H9 (cell line): Measurements from ENCODE around the gene RHNO1. TPM values are rescaled to one million over a fixed set of nuclear protein-coding genes. Genes with fewer than 3 reads are reported as not detected.

ENCODE experiments used
- DNase-seq: peaks from one replicate; pipeline ENCODE4 v3.0.0-alpha.2; 2017
- H2AFZ ChIP-seq: one replicate; pipeline ENCODE4 v1.6.1; 2013; ENCODE audit warnings: mild to moderate bottlenecking, low read length, control low read depth, moderate library complexity
- H2AK5ac ChIP-seq: 2 replicates; pipeline ENCODE4 v1.6.1; 2013; ENCODE audit warnings: low read length, control low read depth, mixed read lengths; ENCODE audit not compliant: insufficient read length
- H2BK120ac ChIP-seq: one replicate; pipeline ENCODE4 v1.6.1; 2013; ENCODE audit warnings: low read depth, mild to moderate bottlenecking, low read length, control low read depth, inconsistent platforms; ENCODE audit not compliant: poor library complexity, severe bottlenecking
- H2BK12ac ChIP-seq: 2 replicates; pipeline ENCODE4 v1.6.1; 2013; ENCODE audit warnings: low read length, control low read depth, mixed read lengths, low read depth; ENCODE audit not compliant: insufficient read length
- H2BK15ac ChIP-seq: 2 replicates; pipeline ENCODE4 v1.6.1; 2013; ENCODE audit warnings: low read depth, low read length, control low read depth
- H2BK20ac ChIP-seq: one replicate; pipeline ENCODE4 v1.6.1; 2013; ENCODE audit warnings: low read depth, mild to moderate bottlenecking, low read length, control low read depth, inconsistent platforms; ENCODE audit not compliant: poor library complexity, severe bottlenecking
- H2BK5ac ChIP-seq: 2 replicates; pipeline ENCODE4 v1.6.1; 2013; ENCODE audit warnings: low read length, control low read depth, mixed read lengths; ENCODE audit not compliant: insufficient read length
- H3K14ac ChIP-seq: 2 replicates; pipeline ENCODE4 v1.6.1; 2013; ENCODE audit warnings: low read length, control low read depth; ENCODE audit not compliant: insufficient read depth
- H3K18ac ChIP-seq: 2 replicates; pipeline ENCODE4 v1.6.1; 2013; ENCODE audit warnings: low read depth, mild to moderate bottlenecking, mixed read lengths, low read length, control low read depth; ENCODE audit not compliant: insufficient read length
- H3K23ac ChIP-seq: 2 replicates; pipeline ENCODE4 v1.6.1; 2013; ENCODE audit warnings: low read length, control low read depth, mixed read lengths, low read depth; ENCODE audit not compliant: insufficient read length
- H3K23me2 ChIP-seq: 2 replicates; pipeline ENCODE4 v1.6.1; 2013; ENCODE audit warnings: low read depth, mild to moderate bottlenecking, mixed read lengths, low read length, control low read depth; ENCODE audit not compliant: insufficient read length, poor library complexity, severe bottlenecking
- H3K27ac ChIP-seq: 2 replicates; pipeline ENCODE4 v1.5.1; 2013; ENCODE audit warnings: low read length, control low read depth, mixed read lengths, low read depth; ENCODE audit not compliant: insufficient read length
- H3K27me3 ChIP-seq: 2 replicates; pipeline ENCODE4 v1.6.1; 2013; ENCODE audit warnings: low read length, control low read depth, inconsistent platforms; ENCODE audit not compliant: insufficient read depth
- H3K4ac ChIP-seq: 2 replicates; pipeline ENCODE4 v1.6.1; 2013; ENCODE audit warnings: low read depth, mild to moderate bottlenecking, control low read depth, inconsistent platforms, low read length, moderate library complexity
- H3K4me1 ChIP-seq: 2 replicates; pipeline ENCODE4 v1.6.1; 2013; ENCODE audit warnings: low read length, control low read depth, inconsistent platforms; ENCODE audit not compliant: insufficient read depth
- H3K4me2 ChIP-seq: 2 replicates; pipeline ENCODE4 v1.6.1; 2013; ENCODE audit warnings: low read length, control low read depth, mixed read lengths; ENCODE audit not compliant: insufficient read length, insufficient read depth
- H3K56ac ChIP-seq: 2 replicates; pipeline ENCODE4 v1.6.1; 2013; ENCODE audit warnings: low read depth, mild to moderate bottlenecking, mixed read lengths, low read length, control low read depth; ENCODE audit not compliant: insufficient read length
- H3K79me1 ChIP-seq: 2 replicates; pipeline ENCODE4 v1.6.1; 2013; ENCODE audit warnings: low read depth, mild to moderate bottlenecking, moderate library complexity, low read length, control low read depth, inconsistent platforms; ENCODE audit not compliant: insufficient read depth, poor library complexity, severe bottlenecking
- H3K79me2 ChIP-seq: 2 replicates; pipeline ENCODE4 v1.6.1; 2013; ENCODE audit warnings: low read length, control low read depth, inconsistent platforms; ENCODE audit not compliant: insufficient read depth
- H3K9ac ChIP-seq: 2 replicates; pipeline ENCODE4 v1.6.1; 2013; ENCODE audit warnings: low read length, control low read depth, mixed read lengths; ENCODE audit not compliant: insufficient read length; ENCODE audit errors: extremely low read depth
- H3K9me3 ChIP-seq: one replicate; pipeline ENCODE4 v1.6.1; 2013; ENCODE audit warnings: low read depth, low read length, inconsistent platforms; ENCODE audit not compliant: control insufficient read depth
- H3T11ph ChIP-seq: one replicate; pipeline ENCODE4 v1.6.1; 2013; ENCODE audit warnings: mild to moderate bottlenecking, low read length, control low read depth, inconsistent platforms
- H4K20me1 ChIP-seq: one replicate; pipeline ENCODE4 v1.6.1; 2013; ENCODE audit not compliant: control insufficient read depth, insufficient read length, insufficient read depth
- H4K5ac ChIP-seq: 2 replicates; pipeline ENCODE4 v1.6.1; 2013; ENCODE audit warnings: low read depth, mild to moderate bottlenecking, mixed read lengths, low read length, control low read depth; ENCODE audit not compliant: insufficient read length
- H4K8ac ChIP-seq: replicated peaks from 2 replicates; pipeline ENCODE4 v1.6.1; 2013; ENCODE audit warnings: low read length, control low read depth, mixed read lengths, low read depth; ENCODE audit not compliant: insufficient read length
- H4K91ac ChIP-seq: 2 replicates; pipeline ENCODE4 v1.6.1; 2013; ENCODE audit warnings: low read depth, mild to moderate bottlenecking, moderate library complexity, mixed read lengths, low read length, control low read depth; ENCODE audit not compliant: insufficient read length
- H3K27ac Mint-ChIP-seq, 3 experiments: 2 replicates in 2 of 3; 3 replicates in 1 of 3; pipeline ENCODE4 v1.8.0; 2020 to 2021; ENCODE audit warnings: mixed read lengths in 3 of 3, mild to moderate bottlenecking in 1 of 3, moderate library complexity in 1 of 3
- H3K27me3 Mint-ChIP-seq: 2 replicates; pipeline ENCODE4 v1.8.0; 2021; ENCODE audit warnings: low read depth, mild to moderate bottlenecking, moderate library complexity, mixed read lengths
- H3K36me3 Mint-ChIP-seq, 3 experiments: 2 replicates in 2 of 3; 3 replicates in 1 of 3; pipeline ENCODE4 v1.8.0; 2020 to 2021; ENCODE audit warnings: low read depth in 3 of 3, mixed read lengths in 3 of 3; ENCODE audit not compliant: insufficient read depth in 1 of 3
- H3K4me1 Mint-ChIP-seq, 2 experiments: 2 replicates each; pipeline ENCODE4 v1.8.0; 2020; ENCODE audit warnings: mixed read lengths in 2 of 2
- H3K4me3 Mint-ChIP-seq, 2 experiments: 2 replicates in 1 of 2; 3 replicates in 1 of 2; pipeline ENCODE4 v1.8.0; 2020 to 2021; ENCODE audit warnings: mild to moderate bottlenecking in 2 of 2, mixed read lengths in 2 of 2, moderate library complexity in 1 of 2
- H3K9me3 Mint-ChIP-seq, 2 experiments: 2 replicates in 1 of 2; 3 replicates in 1 of 2; pipeline ENCODE4 v1.8.0; 2020; ENCODE audit warnings: mild to moderate bottlenecking in 2 of 2, mixed read lengths in 2 of 2, moderate library complexity in 1 of 2
- CTCF ChIP-seq: fragments of 200-600 bp; sonication (generic); conservative IDR thresholded peaks from 3 replicates; pipeline ENCODE4 v1.8.0; 2021; ENCODE audit warnings: antibody characterized with exemption, mild to moderate bottlenecking
- WGBS: extraction: QIAGEN DNeasy Blood & Tissue Kit; methylation state at CpG from one replicate; pipeline ENCODE4 v1.1.7; 2013; ENCODE audit warnings: missing lambda C conversion rate, low lambda C conversion rate, mixed read lengths; ENCODE audit not compliant: insufficient read length; ENCODE audit errors: extremely low coverage; 5-methylcytosine and 5-hydroxymethylcytosine counted together
- total RNA-seq: library from RNA; stranded (reverse); gene quantifications from 2 replicates; pipeline ENCODE4 v1.2.1, GENCODE V29; 2021

RHNO1 gene
- total RNA-seq, 1 experiment from 2014 or later, result 36.7 TPM

- Mint-ChIP-seq H3K9me3 (no peaks in the 10 kb centered on the region), H3K27ac (peak within 1 kb of the TSS; percentile 94 to 95 (median 95)), H3K36me3 (peaks cover 13 to 32% (median 28%) of the 10 kb centered on the region in 3 experiments)
These were observed 13.6 kb downstream of the RHNO1 start, which contains the start of gene TULP3 for GRCh38 chr12:2890388-2891239. Gene TULP3 (plus strand): TSS chr12:2890891. CDS start chr12:2890948, 57 bp downstream.

More at GRCh38 chr12:2890388-2891239, 13.6 kb downstream of the RHNO1 start, which contains the start of gene TULP3:
- H3K4me1 ChIP-seq, result no peaks in the 10 kb centered on the region
- peaks cover 3% of the 10 kb centered on the region for H4K20me1 ChIP-seq
- no peak within 1 kb of the TSS for H3K56ac ChIP-seq
- H2BK12ac ChIP-seq, result no peak within 1 kb of the TSS
- no peak within 1 kb of the TSS for H3K4ac ChIP-seq
- H3K9me3 ChIP-seq, result no peaks in the 10 kb centered on the region
- Mint-ChIP-seq H3K27me3 (0 out of 2 replicates have a peak, but pooled peaks cover 3% of the 10 kb centered on the region), H3K4me1 (peaks cover 10 to 16% of the 10 kb centered on the region in 2 experiments), H3K4me3 (peak within 1 kb of the TSS; percentile 89 to 97)
- no peak within 1 kb of the TSS for H4K8ac ChIP-seq
- no CpG with 5 or more reads among the region's 83 CpGs for WGBS
- no peaks in the 10 kb centered on the region for H3K27me3 ChIP-seq
- 0 out of 2 replicates have a peak, but pooled peaks cover 1% of the 10 kb centered on the region for H3K79me2 ChIP-seq
- H3K23me2 ChIP-seq, result peaks cover 5% of the 10 kb centered on the region
- H3K27ac ChIP-seq, result no peak within 1 kb of the TSS
- H3K4me2 ChIP-seq, result peak within 1 kb of the TSS; percentile 60
- TF ChIP-seq CTCF, result no peak
- H4K5ac ChIP-seq, result no peak within 1 kb of the TSS
- no peak within 1 kb of the TSS for H2BK20ac ChIP-seq
- H3K9ac ChIP-seq, result peak within 1 kb of the TSS; percentile 32
- H2BK5ac ChIP-seq, result no peak within 1 kb of the TSS
- H3T11ph ChIP-seq, result no peak within 1 kb of the TSS
- H2AK5ac ChIP-seq, result no peak within 1 kb of the TSS
- no peak within 1 kb of the TSS for H2BK15ac ChIP-seq
- H3K18ac ChIP-seq, result peak within 1 kb of the TSS; percentile 83
- peaks cover 2% of the 10 kb centered on the region for H3K79me1 ChIP-seq
- no peak within 1 kb of the TSS for H2BK120ac ChIP-seq
- no peak within 1 kb of the TSS for H3K23ac ChIP-seq
- DNase-seq, result peak; percentile 99
- H4K91ac ChIP-seq, result no peak within 1 kb of the TSS
- peak within 1 kb of the TSS; percentile 83; the same call in 1 of the 2 replicates for H3K14ac ChIP-seq
- H2AFZ ChIP-seq, result no peak within 1 kb of the TSS
